Activated gamma-delta T cell treated with anti-CD3 and anti-CD28 coated beads, Interleukin-2, amount 50 U/mL, for 16 hours (primary cell): Measurements from ENCODE around the gene PRKAG2.

ENCODE experiments used
- DNase-seq: peaks from one replicate; pipeline ENCODE4 v3.0.0-alpha.2; 2020; ENCODE audit warnings: low read depth

The PRKAG2 gene

GRCh38 chr7:151726652-151727578, 150.0 kb downstream of the PRKAG2 start:
- no peak for DNase-seq

- DNase-seq: no peak
Measured at GRCh38 chr7:151725844-151726651, 150.9 kb downstream of the PRKAG2 start.

DNA sequence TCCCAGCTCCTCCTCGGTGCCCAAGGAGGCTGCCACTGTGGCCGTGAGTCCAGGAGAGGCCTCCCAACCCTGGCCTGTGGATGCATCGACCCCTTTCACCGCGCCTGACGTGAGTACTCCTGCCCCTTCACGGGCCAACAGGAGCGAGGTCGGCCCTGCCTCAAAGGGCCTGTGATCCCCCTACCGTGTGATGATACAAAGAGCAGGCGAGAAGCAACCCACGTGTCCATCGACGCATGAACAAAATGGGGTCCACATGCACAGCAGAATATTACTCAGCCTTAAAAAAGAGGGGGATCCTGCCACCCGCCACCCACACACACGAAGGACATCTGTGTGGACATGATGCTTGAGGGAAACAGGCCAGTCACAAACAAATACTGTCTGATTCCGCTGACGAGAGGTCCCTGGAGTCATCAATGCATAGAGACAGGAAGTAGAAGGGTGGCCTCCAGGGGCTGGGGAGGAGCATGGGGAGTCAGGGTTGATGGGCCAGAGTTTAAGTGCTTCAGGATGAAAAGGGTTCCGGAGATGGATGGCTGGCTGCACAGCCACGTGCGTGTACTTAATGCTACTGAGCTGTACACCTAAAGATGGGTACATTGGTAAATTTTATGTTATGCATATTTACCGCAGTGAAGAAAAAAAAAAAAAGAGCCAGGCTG, 151.9 kb downstream of the PRKAG2 start:
- DNase-seq: no peak

DNA sequence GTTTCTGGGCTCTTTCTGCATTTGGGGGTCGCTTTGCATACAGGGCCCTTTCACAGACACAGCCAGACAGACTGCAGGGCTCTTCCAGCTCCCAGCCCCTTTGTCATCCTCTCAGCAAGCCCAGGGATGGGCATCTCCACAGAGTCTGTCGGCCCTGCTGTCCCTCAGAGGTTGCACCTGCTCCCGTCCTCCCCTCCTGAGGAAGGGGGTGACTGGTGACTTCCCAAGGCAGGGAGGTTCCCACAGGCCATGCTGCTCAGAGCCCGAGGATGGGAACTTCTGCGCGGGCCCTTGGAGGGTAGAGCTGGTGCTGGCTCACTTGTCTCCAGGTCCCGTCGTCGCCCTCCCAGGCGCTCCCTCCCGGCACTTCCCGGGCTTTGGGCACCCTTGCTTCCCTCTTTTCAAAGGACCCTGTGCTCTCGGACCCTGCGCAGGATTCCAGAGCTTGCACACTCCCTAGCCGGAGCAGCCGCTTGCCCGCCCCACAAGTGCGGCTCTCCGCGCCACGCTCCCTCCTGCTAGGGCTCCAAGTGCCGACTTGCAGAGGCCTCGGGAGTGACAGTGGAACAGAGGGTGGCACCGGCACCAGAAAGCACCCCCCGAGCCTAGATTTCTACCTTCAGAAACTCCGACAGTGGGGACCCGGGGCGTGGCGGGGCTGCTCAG, 152.5 kb downstream of the PRKAG2 start:
- no peak for DNase-seq

- DNase-seq: no peak
Measured at GRCh38 chr7:151723321-151723720, 153.6 kb downstream of the PRKAG2 start.

- no peak for DNase-seq
Measured at GRCh38 chr7:151722533-151722932, 154.4 kb downstream of the PRKAG2 start.

- no peak for DNase-seq
Measured at GRCh38 chr7:151721694-151722093, 155.2 kb downstream of the PRKAG2 start.

DNA sequence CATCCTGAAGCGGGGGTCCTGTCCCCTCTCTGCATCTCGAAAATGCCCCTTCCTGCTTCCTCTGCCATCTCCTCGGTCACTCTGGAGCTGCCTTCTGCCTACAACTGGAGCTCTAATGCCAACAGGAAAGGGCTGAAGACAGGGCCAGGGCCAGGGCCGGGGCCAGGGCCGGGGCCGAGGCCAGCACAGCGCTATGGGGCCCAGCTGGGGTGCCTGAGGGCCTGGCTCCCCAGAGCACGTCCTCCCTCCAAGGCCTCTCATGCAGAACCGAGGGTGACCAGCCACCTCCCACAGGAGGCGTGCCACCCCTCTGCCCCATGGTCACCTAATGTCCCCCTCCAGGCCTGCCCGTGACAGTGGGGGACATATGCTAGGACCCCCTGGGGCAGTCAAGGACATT, 155.7 kb downstream of the PRKAG2 start:
- no peak for DNase-seq

DNA sequence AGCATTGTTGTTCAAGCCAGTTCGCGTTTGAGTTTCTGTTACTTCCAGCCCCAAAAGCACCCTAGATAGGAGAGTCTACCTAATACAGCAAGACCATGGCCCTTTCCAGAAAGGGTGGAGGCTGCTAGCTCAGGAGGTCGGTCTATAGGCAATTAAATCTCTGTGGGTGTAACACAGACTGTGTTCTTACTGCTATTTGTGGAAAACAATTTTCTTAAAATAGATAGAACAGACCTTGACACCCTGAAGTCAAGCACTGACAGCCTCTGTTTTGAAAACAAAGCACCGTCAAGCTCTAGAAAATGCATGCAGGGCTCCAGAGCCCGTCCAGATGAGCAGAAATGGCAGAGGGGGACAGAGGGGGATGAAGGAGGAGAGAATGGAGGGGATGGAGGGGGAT, 156.6 kb downstream of the PRKAG2 start:
- no peak for DNase-seq

DNA sequence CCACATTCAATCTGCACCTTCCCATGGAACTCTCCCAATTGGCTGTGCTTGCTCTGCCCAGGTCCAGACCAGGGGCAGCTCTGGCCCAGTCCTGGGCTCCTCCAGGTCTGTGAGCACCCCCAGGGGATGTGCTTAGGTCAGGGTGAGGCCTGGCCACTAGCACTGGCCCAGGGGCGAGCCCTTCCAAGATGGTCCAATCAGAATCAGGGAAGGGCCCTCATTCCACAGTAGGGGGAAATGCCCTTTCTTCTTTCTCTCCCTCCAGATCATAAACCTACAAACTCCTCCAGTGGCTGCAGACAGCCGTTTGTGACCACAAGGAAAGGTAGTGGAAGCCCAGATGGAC, 157.0 kb downstream of the PRKAG2 start:
- no peak for DNase-seq

GRCh38 chr7:151719031-151719896, 157.7 kb downstream of the PRKAG2 start:
- no peak for DNase-seq

DNA sequence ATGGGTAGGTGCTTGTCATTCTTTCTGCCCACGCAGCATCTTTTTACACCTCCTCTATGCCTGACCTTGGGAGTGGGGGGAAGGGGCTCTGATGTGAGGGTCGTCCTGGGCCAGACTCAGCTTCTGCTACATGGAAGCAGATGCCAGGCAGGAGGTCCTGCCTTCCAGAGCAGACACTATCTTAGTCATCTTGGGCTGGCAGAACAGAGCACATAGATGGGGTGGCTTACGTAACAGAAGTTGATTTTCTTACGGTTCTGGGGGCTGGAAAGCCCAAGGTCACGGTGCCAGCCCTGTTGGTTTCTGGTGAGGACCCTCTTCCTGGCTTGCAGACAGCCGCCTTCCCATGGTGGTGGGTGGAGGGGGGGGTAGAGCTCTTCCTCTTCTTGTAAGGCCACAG, 159.0 kb downstream of the PRKAG2 start:
- no peak for DNase-seq

GRCh38 chr7:151717415-151717814, 159.5 kb downstream of the PRKAG2 start:
- DNase-seq: no peak

- DNase-seq: no peak
Measured at GRCh38 chr7:151716323-151716722, 160.6 kb downstream of the PRKAG2 start.

DNA sequence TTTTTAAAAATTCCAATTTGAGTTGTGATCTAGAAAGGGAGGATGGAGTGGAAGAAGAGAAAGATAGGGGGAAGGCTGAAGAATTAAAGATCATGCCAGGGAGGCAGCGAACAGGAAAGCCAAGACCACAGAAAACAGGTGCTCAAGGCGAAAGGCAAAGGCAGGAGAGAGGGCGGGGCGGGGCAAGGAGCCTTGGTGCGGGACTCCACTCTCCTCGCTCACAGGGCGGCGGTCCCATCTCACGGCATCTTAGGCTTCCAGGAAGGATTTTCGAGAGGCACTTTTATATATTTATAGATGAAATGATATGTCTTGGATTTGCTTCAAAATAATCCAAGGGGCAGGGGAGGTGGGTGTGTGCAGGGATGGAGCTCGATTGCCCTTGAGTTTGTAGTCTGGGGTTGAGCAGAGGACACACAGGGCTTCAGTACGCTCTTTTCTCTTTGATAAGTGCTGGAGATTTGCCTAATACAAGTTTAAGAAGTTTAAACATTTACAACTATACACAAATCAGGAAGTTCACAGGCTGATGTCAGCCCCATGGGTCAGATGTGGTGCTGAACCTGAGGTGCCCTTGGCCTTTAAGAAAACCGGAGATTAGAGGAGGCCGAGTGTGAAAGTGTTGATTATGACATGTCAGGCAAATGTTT, 161.1 kb downstream of the PRKAG2 start:
- no peak for DNase-seq

GRCh38 chr7:151714201-151714600, 162.7 kb downstream of the PRKAG2 start:
- DNase-seq: no peak

- DNase-seq: no peak
Measured at GRCh38 chr7:151712810-151713125, 164.1 kb downstream of the PRKAG2 start.

DNA sequence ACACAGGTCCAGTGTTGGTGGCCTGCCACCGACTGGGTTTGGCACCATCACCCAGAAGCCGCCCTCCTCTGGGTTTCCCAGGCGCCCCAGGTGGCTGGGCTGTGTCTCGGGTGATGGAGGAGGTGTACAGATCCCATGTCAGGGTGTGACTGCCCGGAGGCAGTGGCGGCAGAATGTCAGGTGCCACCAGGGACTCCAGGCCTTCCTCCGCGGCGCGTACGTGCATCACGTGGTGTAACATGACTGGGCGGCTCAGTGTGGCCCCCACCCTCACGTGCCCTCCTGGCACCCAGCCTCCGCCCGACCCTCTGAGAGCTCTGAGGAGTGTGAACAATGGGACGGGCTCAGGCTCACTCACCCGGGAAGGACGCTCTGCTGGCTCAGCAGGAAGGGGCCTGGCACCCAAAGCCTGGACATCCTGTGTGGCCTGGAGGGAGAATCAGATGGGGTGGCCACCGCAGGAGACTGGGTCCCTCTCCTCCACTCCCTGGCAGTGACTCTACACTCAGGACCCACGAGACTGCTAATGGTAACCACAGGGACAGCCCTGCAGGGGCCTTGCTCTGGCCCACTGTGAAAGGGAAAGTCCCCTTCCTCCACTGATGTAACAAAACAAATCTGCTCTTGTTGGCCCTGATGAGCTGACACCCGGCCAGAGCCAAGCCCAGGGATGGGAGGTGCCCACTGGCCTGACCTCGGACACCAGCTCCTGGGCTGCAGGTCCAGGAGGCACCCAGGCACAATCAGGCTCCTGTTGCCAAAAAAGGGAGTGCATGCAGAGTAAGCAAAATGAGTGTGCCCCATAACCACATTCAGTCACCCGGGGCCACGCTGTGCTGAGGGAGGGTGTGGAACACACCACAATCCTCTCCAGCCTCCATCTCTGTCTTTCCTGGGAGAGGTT, 164.8 kb downstream of the PRKAG2 start:
- DNase-seq: no peak

- DNase-seq: no peak
Measured at GRCh38 chr7:151711435-151711872, 165.5 kb downstream of the PRKAG2 start.
